Measurements from ENCODE around the gene THBS3. TPM values are rescaled to one million over a fixed set of nuclear protein-coding genes. Genes with fewer than 3 reads are reported as not detected.
A peak's percentile ranks its signal among the peaks of the same experiment; 100 is the strongest.

Gene THBS3
- total and polyA plus RNA-seq, 9 of the 15 experiments (the other 6 are each of a cell fraction or from before 2014, with no cell fraction given) = 0.59 to 8.3 (median 3.2) TPM

GRCh38 chr1:155241069-155241679 is 33.5 kb upstream of the THBS3 start (continued):
- TF ChIP-seq YY1 (IDR thresholded peaks at IDR 0.05; ENCODE audit: borderline replicate concordance in 1 of 3, control insufficient read depth in 1 of 3, extremely low read depth in 1 of 3, insufficient read depth in 3 of 3, insufficient read length in 1 of 3, insufficient replicate concordance in 2 of 3, low read depth in 1 of 3, low read length in 2 of 3) = peak; percentile 88 to 99 (median 98)
- TF ChIP-seq ZNF561 (CRISPR knock-in tag; conservative IDR thresholded peaks at IDR 0.05) = no peak
- no peak for TF ChIP-seq ATF4 (CRISPR knock-in tag; IDR thresholded peaks at IDR 0.05)
- no peak for TF ChIP-seq ESRRB (CRISPR knock-in tag; IDR thresholded peaks at IDR 0.05; ENCODE audit: borderline replicate concordance)
- no peak for TF ChIP-seq ZNF133 (CRISPR knock-in tag; IDR thresholded peaks at IDR 0.05)
- TF ChIP-seq HNRNPLL (IDR thresholded peaks at IDR 0.05; ENCODE audit: low read depth, low read length, poor library complexity, severe bottlenecking) = no peak
- no peak for TF ChIP-seq GMEB1 (CRISPR knock-in tag; IDR thresholded peaks at IDR 0.05)
- no peak for TF ChIP-seq POLR2G (IDR thresholded peaks at IDR 0.05; ENCODE audit: low read depth, low read length)
- TF ChIP-seq TARDBP (IDR thresholded peaks at IDR 0.05) = no peak
- TF ChIP-seq CHAMP1 (IDR thresholded peaks at IDR 0.05) = no peak
- peak; percentile 89 to 98; a peak in 3 of 4 replicates for TF ChIP-seq SIN3A (IDR thresholded peaks at IDR 0.05; ENCODE audit: borderline replicate concordance in 2 of 2, control insufficient read depth in 1 of 2, low read depth in 2 of 2, low read length in 2 of 2)
- peak; percentile 96 for TF ChIP-seq ETS1 (conservative IDR thresholded peaks at IDR 0.05; ENCODE audit: control insufficient read depth, low read depth, low read length)
- no peak for TF ChIP-seq ID3 (CRISPR knock-in tag; IDR thresholded peaks at IDR 0.05)
- no peak for TF ChIP-seq ID3 (tag; IDR thresholded peaks at IDR 0.05)
- no peak for TF ChIP-seq NFIX (CRISPR knock-in tag; IDR thresholded peaks at IDR 0.05; ENCODE audit: low read depth)
- TF ChIP-seq PKNOX1 (IDR thresholded peaks at IDR 0.05) = no peak
- no peak for TF ChIP-seq ZNF780A (CRISPR knock-in tag; IDR thresholded peaks at IDR 0.05)
- peak; percentile 99 for TF ChIP-seq USF1 (CRISPR knock-in tag; IDR thresholded peaks at IDR 0.05)
